Measurements from ENCODE around the gene TIA1.
"Not testable (repeated sequence)": the region's sequence is repeated elsewhere in the genome, so short reads cannot be mapped to it uniquely, and the experiment has no call there.

Gene TIA1

GRCh38 chr2:70248181-70248847 is at the start of gene TIA1:
TIA1 (minus strand) TSS chr2:70248628; CDS start chr2:70248430, 198 bp downstream.
- FAIRE-seq (peak; percentile 93), DNase-seq (ENCODE audit: extremely low spot score, insufficient read length, low read depth) (peak; percentile 98)

DNA sequence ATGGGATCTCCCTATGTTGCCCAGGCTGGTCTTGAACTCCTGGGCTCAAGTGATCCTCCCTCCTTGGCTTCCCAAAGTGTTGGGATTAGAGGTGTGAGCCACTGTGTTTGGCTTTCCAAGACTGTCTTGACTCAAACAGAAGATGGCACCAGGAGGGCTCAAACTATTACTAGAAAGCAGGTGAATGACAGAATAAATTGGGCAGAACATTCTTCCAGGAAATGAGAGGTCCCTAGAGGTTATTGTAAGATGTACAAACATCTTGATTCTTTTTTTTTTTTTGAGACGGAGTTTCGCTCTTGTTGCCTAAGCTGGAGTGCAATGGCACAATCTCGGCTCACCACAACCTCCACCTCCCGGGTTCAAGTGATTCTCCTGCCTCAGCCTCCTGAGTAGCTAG is 49.4 kb upstream of the TIA1 start:
- FAIRE-seq; DNase-seq (ENCODE audit: extremely low spot score, insufficient read length, low read depth): not testable (repeated sequence)

GRCh38 chr2:70283500-70284191 is 35.2 kb upstream of the TIA1 start:
- no peak for FAIRE-seq
- no peak for DNase-seq (ENCODE audit: extremely low spot score, insufficient read length, low read depth)

DNA sequence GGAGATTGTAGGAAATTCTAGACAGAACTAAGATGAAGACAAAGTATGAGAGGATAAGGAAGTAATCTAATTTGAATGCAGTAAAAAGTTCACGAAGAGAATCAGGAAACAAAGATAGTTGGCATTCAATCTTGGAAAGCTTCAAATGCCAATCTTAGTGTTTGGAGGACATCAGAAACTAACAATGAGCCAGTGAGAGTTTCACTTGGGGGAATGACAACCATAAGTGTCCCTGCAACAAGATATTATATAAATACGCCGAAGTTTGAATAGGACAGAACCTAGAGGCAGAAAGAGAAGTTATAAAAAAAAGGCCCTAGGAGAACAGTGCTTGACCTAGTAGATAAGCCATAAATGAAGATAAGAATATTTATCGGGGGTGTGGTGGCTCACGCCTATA is 34.0 kb upstream of the TIA1 start:
- DNase-seq (ENCODE audit: extremely low spot score, insufficient read length, low read depth) (no peak), FAIRE-seq (no peak)

- DNase-seq (ENCODE audit: extremely low spot score, insufficient read length, low read depth) (no peak), FAIRE-seq (no peak)
Measured at GRCh38 chr2:70280242-70280798, 31.9 kb upstream of the TIA1 start.

- DNase-seq (ENCODE audit: extremely low spot score, insufficient read length, low read depth) (no peak), FAIRE-seq (no peak)
Measured at GRCh38 chr2:70270323-70270722, 21.9 kb upstream of the TIA1 start.

DNA sequence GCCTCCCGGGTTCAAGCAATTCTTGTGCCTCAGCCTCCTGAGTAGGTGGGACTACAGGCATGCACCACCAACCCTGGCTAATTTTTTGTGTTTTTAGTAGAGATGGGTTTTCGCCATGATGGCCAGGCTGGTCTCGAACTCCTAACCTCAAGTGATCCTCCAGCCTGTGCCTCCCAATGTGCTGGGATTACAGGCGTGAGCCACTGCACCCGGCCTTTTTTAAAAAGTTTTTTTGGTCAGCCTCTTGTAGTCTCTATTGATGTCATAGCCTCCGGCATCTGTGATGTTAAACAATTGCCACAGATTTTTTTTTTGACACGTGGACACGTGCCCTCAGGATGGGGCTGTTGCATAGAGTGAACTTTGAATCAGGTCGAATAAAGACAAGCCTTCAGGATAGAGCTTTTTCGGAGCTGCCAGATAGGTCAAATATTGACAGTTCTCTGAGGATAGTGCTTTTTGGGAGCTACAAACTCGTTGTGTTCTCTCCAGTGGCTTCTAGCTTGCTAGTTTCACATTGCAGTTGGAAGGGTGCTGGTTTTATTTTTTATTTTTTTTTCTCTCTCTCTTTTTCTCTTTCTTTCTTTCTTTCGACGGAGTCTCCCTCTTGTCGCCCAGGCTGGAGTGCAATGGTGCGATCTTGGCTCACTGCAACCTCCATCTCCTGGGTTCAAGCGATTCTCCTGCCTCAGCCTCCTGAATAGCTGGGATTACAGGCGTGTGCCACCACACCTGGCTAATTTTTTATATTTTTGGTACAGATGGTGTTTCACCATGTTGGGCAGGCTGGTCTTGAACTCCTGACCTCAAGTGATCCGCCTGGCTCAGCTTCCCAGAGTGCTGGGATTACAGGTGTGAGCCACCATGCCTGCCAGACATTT is 21.2 kb upstream of the TIA1 start:
- DNase-seq (ENCODE audit: extremely low spot score, insufficient read length, low read depth); FAIRE-seq: not testable (repeated sequence)

- not testable (repeated sequence) for DNase-seq (ENCODE audit: extremely low spot score, insufficient read length, low read depth); FAIRE-seq
Measured at GRCh38 chr2:70266925-70267324, 18.5 kb upstream of the TIA1 start.

GRCh38 chr2:70261501-70261900 is 13.1 kb upstream of the TIA1 start:
- DNase-seq (ENCODE audit: extremely low spot score, insufficient read length, low read depth) (no peak), FAIRE-seq (no peak)

DNA sequence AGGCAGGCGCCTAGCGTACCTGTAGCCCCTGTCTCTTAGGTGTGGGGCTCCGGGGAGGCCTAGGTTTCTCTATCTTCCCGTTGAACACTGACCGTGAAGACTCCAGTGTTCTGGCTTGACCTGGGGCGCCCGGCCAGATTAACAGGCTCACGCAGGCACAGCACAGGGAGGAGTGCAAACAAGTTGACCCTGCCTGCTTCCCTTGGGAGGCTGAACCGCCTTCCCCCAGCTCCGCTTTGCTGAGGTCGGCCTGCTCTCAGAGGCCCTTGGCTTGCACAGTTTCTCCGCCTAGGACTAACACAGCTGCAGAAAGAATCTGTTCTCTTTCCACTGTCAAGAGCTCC is 10.1 kb upstream of the TIA1 start:
- FAIRE-seq (no peak), DNase-seq (ENCODE audit: extremely low spot score, insufficient read length, low read depth) (no peak)

DNA sequence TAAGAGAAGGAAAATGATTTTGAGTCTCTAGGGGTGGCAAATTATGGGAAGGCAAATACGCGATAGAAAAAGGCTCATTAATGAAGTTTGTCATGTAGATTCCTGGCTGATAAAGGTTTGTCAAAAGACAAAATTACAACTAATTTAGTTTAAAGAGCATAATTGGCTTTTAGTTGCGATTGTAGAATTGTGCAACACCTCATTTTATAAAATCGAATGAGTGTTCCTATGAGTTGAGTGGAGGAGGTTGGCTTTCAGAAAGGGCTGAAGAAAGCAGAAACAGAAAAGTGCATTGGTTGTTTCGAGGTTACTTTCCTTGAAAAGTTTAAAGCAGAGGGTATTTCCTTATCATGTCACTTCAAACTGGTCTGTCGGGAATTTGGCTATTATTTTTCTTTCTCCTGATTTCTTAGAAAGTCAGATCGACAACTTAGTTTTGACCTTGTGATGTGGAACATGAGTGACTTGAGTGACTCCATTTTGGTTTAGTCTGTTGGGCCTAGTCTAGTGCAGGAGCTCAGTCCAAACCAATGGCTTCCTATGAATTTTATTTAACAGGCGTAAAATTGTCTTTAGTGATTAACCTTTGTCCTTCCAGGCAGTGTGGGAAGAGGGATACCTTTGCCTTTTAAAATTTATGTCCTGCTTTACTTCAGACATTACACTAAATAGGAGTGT is 7.3 kb upstream of the TIA1 start:
- DNase-seq (ENCODE audit: extremely low spot score, insufficient read length, low read depth) (no peak), FAIRE-seq (no peak)

DNA sequence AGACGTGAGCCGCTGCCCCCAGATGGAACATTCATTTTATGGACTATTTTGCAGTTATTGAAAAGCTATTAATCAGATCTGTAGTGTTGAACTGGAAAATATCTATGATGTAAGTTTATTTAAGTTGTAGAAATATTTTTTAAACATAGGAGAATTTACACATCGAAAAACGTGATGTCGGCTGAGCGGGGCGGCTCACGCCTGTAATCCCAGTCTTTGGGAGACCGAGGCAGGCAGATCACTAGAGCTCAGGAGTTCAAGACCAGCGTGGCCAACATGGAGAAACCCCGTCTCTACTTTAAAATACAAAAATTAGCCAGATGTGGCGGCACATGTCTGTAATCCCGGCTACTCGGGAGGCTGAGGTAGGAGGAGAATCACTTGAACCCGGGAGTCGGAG is 2.0 kb upstream of the TIA1 start:
- FAIRE-seq (no peak), DNase-seq (ENCODE audit: extremely low spot score, insufficient read length, low read depth) (no peak)

- DNase-seq (ENCODE audit: extremely low spot score, insufficient read length, low read depth) (no peak), FAIRE-seq (no peak)
Measured at GRCh38 chr2:70247364-70248180, 856 bp downstream of the TIA1 start.

DNA sequence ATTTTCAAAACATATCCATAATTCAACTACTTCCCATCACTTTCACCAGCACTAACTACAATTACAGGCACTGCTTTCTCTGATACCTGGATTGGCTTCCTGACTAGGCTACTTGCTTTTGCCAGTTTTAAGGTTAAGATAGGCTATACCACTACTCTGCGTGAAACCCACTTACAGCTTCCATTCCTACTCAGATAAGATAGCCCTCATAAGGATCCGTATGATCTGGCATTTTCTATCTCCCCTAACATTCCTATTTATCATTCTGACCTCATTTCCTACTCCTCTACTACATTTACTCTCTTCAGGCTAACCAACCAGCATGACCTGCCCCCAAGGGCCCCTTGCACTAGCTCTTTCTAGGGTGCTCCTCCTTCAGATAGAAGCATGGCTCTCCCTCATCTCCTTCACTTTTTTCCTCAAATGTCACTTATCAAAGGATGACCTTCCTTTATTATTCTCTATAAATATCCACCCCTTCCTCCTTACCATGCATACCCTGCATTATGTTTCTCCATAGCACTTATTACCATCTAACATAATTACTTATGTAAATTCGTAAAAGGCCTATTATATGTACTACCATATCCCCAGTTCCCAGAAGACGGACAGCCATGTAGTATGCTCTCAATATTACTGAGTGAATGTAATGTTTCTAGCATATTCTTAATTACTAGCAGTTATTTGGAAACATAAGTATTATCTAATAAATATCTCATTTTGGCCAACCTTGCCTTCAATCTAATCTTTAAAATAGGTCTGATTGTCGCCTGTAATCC is 4.4 kb downstream of the TIA1 start:
- DNase-seq (ENCODE audit: extremely low spot score, insufficient read length, low read depth) (no peak), FAIRE-seq (no peak)

DNA sequence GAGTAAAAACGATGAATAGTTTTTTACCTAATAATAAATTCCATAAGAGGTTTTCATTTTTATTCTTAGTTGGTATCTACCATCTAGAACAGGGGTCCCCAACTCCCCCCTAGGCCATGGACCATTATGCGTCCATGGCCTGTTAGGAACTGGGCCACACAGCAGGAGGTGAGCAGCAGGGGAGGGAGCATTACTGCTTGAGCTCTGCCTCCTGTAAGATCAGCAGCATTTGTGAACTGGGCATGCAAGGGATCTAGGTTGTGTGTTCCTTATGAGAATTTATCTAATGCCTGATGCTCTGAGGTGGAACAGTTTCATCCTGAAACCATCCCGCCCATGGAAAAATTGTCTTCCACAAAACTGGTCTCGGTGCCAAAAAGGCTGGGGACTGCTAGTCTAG is 5.9 kb downstream of the TIA1 start:
- FAIRE-seq = no peak
- no peak for DNase-seq (ENCODE audit: extremely low spot score, insufficient read length, low read depth)

DNA sequence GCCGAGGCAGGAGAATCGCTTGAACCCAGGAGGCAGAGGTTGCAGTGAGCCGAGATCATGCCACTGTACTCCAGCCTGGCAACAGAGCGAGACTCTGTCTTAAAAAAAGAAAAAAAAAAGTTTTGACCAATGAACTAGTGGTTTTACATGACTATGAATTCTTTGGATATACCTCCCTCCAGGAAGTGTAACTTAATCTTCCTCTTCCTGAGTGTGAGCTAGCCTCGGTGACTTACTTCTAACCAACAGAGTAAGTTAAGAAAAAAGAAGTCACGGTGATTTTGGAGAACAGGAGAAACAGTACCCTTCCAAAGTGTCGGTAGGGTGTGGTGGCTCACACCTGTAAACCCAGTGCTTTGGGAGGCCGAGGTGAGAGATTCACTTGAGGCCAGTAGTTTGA is 7.1 kb downstream of the TIA1 start:
- FAIRE-seq (no peak), DNase-seq (ENCODE audit: extremely low spot score, insufficient read length, low read depth) (no peak)

GRCh38 chr2:70240599-70240998 is 7.8 kb downstream of the TIA1 start:
- FAIRE-seq = no peak
- DNase-seq (ENCODE audit: extremely low spot score, insufficient read length, low read depth) = no peak

DNA sequence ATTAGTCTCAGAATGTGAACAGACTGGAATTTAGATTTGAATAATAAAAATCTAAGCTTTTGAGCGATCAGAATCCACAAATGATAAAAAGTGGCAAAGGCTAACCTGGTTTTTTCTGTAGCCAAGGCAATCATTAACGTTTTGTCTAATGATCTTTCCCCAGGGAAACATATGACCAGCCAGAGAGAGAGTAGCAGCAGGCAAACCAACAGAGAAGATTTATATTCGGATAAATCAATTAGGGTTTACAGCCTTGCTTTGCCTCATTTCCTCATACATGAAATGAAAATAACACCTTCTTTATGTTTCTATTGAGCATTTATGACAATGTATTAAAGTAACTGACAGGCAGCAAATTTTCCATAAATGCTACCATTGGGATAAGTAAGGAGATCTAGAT is 14.5 kb downstream of the TIA1 start:
- FAIRE-seq = no peak
- no peak for DNase-seq (ENCODE audit: extremely low spot score, insufficient read length, low read depth)

DNA sequence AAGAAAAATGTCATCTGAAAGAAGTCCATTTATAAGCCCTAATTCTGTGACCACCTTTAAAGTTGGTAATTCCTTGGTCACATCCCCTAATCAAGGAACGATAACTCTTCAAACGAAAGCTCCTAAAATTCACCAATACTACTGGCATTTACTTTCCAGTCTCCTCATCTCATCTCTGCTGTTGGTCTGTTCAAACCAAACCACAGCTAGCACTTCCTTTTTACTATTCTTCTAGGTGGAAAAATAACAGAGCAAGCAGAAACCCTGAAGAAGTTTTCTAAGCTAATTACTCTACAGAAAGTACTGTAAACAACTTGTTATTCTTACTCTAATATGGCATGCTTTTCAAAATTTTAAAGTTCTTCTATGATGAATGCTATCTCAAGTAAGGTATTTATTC is 21.6 kb downstream of the TIA1 start:
- FAIRE-seq (no peak), DNase-seq (ENCODE audit: extremely low spot score, insufficient read length, low read depth) (no peak)
